SU-DHL-6 (cell line): ENCODE measurements around the gene CHADL.

Experiments
- H2AFZ ChIP-seq: fragments of 200-600 bp; sonication (generic); 2 replicates; pipeline ENCODE4 v1.6.1; 2014; ENCODE audit warnings: low read depth, mild to moderate bottlenecking, moderate library complexity, mixed read lengths, antibody characterized with exemption, low read length; ENCODE audit not compliant: severe bottlenecking
- H3F3A ChIP-seq: fragments of 200-600 bp; shearing (Covaris generic); 2 replicates; pipeline ENCODE4 v1.6.0; 2016; ENCODE audit warnings: antibody characterized with exemption, mild to moderate bottlenecking; ENCODE audit not compliant: insufficient read depth
- H3K27ac ChIP-seq: fragments of 200-600 bp; sonication (generic); 2 replicates; pipeline ENCODE4 v1.5.1; 2016; ENCODE audit warnings: low read depth, mild to moderate bottlenecking, low read length, moderate library complexity, mixed read lengths
- H3K27me3 ChIP-seq: fragments of 200-600 bp; sonication (generic), shearing (Covaris generic); 2 replicates; pipeline ENCODE4 v1.6.0; 2014; ENCODE audit warnings: mild to moderate bottlenecking, low read length
- H3K36me3 ChIP-seq: fragments of 200-600 bp; sonication (generic); 2 replicates; pipeline ENCODE4 v1.6.1; 2014; ENCODE audit warnings: mild to moderate bottlenecking, low read length, mixed read lengths
- H3K4me2 ChIP-seq: fragments of 300-600, 200-600 bp; shearing (Covaris generic), sonication (generic); 2 replicates; pipeline ENCODE4 v1.6.0; 2014; ENCODE audit warnings: low read length, low read depth, mild to moderate bottlenecking; ENCODE audit not compliant: poor library complexity, severe bottlenecking
- H3K4me3 ChIP-seq: fragments of 200-600 bp; sonication (generic); 2 replicates; pipeline ENCODE4 v1.5.1; 2014; ENCODE audit warnings: antibody characterized with exemption, low read length, mild to moderate bottlenecking, mixed read lengths; ENCODE audit not compliant: insufficient read depth, poor library complexity, severe bottlenecking
- H3K79me2 ChIP-seq: fragments of 200-600 bp; sonication (generic); 2 replicates; pipeline ENCODE4 v1.6.1; 2014; ENCODE audit warnings: mild to moderate bottlenecking, low read length, moderate library complexity; ENCODE audit not compliant: insufficient read depth
- H3K9ac ChIP-seq: fragments of 200-600 bp; sonication (generic); 2 replicates; pipeline ENCODE4 v1.7.0; 2014; ENCODE audit warnings: mild to moderate bottlenecking, low read length
- H3K9me2 ChIP-seq: fragments of 200-600 bp; sonication (generic); replicated peaks from 2 replicates; pipeline ENCODE4 v1.6.1; 2014; ENCODE audit warnings: low read length; ENCODE audit not compliant: insufficient read depth
- H3K9me3 ChIP-seq: fragments of 200-600 bp; sonication (generic); 2 replicates; pipeline ENCODE4 v1.6.1; 2014; ENCODE audit warnings: low read length, mixed read lengths; ENCODE audit not compliant: insufficient read depth
- H4K20me1 ChIP-seq: fragments of 200-600 bp; sonication (generic); 2 replicates; pipeline ENCODE4 v1.6.1; 2014; ENCODE audit warnings: low read depth, mild to moderate bottlenecking, antibody characterized with exemption, low read length, moderate library complexity, mixed read lengths
- EZH2phosphoT487 ChIP-seq: fragments of 200-600 bp; sonication (generic), shearing (Covaris generic); conservative IDR thresholded peaks from 2 replicates; pipeline ENCODE4 v1.6.1; 2018; ENCODE audit warnings: mild to moderate bottlenecking, antibody characterized with exemption, low read length, moderate library complexity, mixed read lengths
- TF ChIP-seq, protein P1 (sequence below): fragments of 200-600 bp; sonication (generic); IDR thresholded peaks from one replicate; pipeline ENCODE4 v1.5.1; 2017; ENCODE audit warnings: antibody characterized with exemption, mild to moderate bottlenecking, low read length, moderate library complexity; ENCODE audit not compliant: insufficient read depth, poor library complexity, severe bottlenecking

CHADL gene

DNA sequence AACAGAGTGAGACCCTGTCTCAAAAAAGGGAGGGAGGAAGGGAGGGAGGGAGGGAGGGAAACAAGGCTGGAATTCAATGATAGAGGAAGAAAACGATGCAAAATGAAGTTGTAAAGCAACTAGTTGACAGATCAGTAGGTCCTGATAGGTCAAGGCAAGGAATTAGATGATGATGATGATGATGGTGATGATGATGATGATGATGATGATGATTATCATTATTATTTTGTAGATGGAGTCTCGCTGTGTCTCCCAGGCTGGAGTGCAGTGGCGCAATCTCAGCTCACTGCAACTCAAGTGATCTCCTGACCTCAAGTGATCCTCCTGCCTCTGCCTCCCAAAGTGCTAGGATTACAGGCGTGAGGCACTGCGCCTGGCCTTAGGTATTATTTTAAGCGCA lies 46.9 kb downstream of the CHADL start:
- Histone ChIP-seq H3K9ac (no peak overlapping the region), H4K20me1 (no peaks in the 10 kb centered on the region), H3K79me2 (no peaks in the 10 kb centered on the region), H3K27me3 (no peaks in the 10 kb centered on the region), H3K4me3 (no peak overlapping the region), H3K9me3 (no peaks in the 10 kb centered on the region), H3K27ac (no peak overlapping the region), H2AFZ (no peak overlapping the region), H3F3A (no peaks in the 10 kb centered on the region; the same call in 1 of the 2 replicates), H3K36me3 (no peaks in the 10 kb centered on the region), H3K9me2 (no peaks in the 10 kb centered on the region), H3K4me2 (no peak overlapping the region)
- TF ChIP-seq EZH2phosphoT487, result no peak
- TF ChIP-seq, protein P1, sequence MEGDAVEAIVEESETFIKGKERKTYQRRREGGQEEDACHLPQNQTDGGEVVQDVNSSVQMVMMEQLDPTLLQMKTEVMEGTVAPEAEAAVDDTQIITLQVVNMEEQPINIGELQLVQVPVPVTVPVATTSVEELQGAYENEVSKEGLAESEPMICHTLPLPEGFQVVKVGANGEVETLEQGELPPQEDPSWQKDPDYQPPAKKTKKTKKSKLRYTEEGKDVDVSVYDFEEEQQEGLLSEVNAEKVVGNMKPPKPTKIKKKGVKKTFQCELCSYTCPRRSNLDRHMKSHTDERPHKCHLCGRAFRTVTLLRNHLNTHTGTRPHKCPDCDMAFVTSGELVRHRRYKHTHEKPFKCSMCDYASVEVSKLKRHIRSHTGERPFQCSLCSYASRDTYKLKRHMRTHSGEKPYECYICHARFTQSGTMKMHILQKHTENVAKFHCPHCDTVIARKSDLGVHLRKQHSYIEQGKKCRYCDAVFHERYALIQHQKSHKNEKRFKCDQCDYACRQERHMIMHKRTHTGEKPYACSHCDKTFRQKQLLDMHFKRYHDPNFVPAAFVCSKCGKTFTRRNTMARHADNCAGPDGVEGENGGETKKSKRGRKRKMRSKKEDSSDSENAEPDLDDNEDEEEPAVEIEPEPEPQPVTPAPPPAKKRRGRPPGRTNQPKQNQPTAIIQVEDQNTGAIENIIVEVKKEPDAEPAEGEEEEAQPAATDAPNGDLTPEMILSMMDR, result no peak

- H3K79me2 ChIP-seq, result no peaks in the 10 kb centered on the region
- no peak overlapping the region for H3K4me2 ChIP-seq
- H3K36me3 ChIP-seq, result no peaks in the 10 kb centered on the region
- no peaks in the 10 kb centered on the region for H3K9me2 ChIP-seq
- TF ChIP-seq EZH2phosphoT487, result no peak
- TF ChIP-seq, protein P1, result no peak
- H3F3A ChIP-seq, result no peaks in the 10 kb centered on the region
- H3K4me3 ChIP-seq, result no peak overlapping the region
- H3K27ac ChIP-seq, result no peak overlapping the region
- no peak overlapping the region for H3K9ac ChIP-seq
- H3K9me3 ChIP-seq, result no peaks in the 10 kb centered on the region
- H4K20me1 ChIP-seq, result no peaks in the 10 kb centered on the region
- no peak overlapping the region for H2AFZ ChIP-seq
- H3K27me3 ChIP-seq, result no peaks in the 10 kb centered on the region
These were observed 49.3 kb downstream of the CHADL start for GRCh38 chr22:41191467-41191866.

GRCh38 chr22:41184679-41185078 lies 56.1 kb downstream of the CHADL start:
- Histone ChIP-seq H3K9me3 (no peaks in the 10 kb centered on the region), H3K9ac (no peak overlapping the region), H3K27me3 (no peaks in the 10 kb centered on the region), H3K27ac (no peak overlapping the region), H3F3A (peaks cover 16% of the 10 kb centered on the region; the same call in 1 of the 2 replicates), H2AFZ (no peak overlapping the region), H3K9me2 (no peaks in the 10 kb centered on the region), H3K4me3 (no peak overlapping the region), H3K4me2 (no peak overlapping the region), H3K79me2 (no peaks in the 10 kb centered on the region), H3K36me3 (peaks cover 2% of the 10 kb centered on the region; the same call in 1 of the 2 replicates), H4K20me1 (no peaks in the 10 kb centered on the region)
- TF ChIP-seq EZH2phosphoT487, result no peak
- TF ChIP-seq, protein P1, result no peak
